ENCODE data around the gene MRGPRF. TPM values are rescaled to one million over a fixed set of nuclear protein-coding genes. Genes with fewer than 3 reads are reported as not detected.
A peak's percentile ranks its signal among the peaks of the same experiment; 100 is the strongest.

MRGPRF gene
- total and polyA plus RNA-seq, 10 donors: 2.2 to 21.2 (median 9.7) TPM

DNA sequence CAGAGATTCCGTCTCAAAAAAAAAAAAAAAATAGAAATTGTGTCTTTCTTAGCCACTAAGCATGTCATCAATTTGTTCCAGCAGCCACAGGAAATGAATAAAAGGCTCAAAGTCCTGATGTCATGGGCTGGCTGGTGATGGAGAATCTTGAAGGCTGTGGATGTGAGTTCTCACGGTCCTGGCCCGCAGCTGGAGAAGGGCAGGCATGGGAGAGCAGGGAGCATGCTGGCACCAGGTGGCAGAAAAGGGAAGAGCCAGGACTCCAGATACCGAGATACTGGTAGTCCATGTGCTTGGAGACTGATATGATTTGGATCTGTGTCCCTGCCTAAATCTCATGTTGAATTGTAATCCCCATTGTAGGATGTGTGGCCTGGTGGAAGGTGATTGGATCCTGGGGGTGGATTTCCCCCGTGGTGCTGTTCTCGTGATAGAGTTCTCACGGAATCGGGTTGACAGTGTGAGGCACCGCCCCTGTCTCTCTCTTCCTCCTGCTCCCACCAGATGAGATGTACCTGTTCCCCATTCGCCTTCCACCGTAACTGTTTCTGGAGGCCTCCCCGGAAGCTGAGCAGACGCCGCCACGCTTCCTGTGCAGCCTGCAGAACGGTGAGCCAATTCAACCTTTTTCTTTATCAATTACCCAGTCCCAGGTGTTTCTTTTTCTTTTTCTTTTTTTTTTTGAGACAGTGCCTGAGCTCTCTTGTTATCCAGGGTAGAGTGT lies 50.4 kb downstream of the MRGPRF start:
- H3K27me3 ChIP-seq (replicated peaks in 1 of 7): peaks cover 0 to 22% (median 0%) of the 10 kb centered on the region in 7 donors
- no peak overlapping the region for H3K27ac ChIP-seq
- DNase-seq: peak; percentile 46
- H3K4me3 ChIP-seq: no peak overlapping the region
- intact Hi-C loops (cut with DNase I; ENCODE audit: low total_unique reads): no loop called here
- 55 to 73% (median 58%) methylated on average over 16 of the region's 16 CpGs for WGBS, 5 donors
- H3K4me1 ChIP-seq: peaks cover 0 to 7% (median 0%) of the 10 kb centered on the region in 6 donors
- H3K9me3 ChIP-seq: peaks cover 0 to 7% (median 0%) of the 10 kb centered on the region in 8 donors
- TF ChIP-seq POLR2AphosphoS5 (IDR thresholded peaks at IDR 0.05): no peak
- no peak for TF ChIP-seq POLR2A (IDR thresholded peaks at IDR 0.05)
- TF ChIP-seq, protein P1, sequence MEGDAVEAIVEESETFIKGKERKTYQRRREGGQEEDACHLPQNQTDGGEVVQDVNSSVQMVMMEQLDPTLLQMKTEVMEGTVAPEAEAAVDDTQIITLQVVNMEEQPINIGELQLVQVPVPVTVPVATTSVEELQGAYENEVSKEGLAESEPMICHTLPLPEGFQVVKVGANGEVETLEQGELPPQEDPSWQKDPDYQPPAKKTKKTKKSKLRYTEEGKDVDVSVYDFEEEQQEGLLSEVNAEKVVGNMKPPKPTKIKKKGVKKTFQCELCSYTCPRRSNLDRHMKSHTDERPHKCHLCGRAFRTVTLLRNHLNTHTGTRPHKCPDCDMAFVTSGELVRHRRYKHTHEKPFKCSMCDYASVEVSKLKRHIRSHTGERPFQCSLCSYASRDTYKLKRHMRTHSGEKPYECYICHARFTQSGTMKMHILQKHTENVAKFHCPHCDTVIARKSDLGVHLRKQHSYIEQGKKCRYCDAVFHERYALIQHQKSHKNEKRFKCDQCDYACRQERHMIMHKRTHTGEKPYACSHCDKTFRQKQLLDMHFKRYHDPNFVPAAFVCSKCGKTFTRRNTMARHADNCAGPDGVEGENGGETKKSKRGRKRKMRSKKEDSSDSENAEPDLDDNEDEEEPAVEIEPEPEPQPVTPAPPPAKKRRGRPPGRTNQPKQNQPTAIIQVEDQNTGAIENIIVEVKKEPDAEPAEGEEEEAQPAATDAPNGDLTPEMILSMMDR (IDR thresholded peaks at IDR 0.05 in 8 of 11, conservative IDR thresholded peaks at IDR 0.05 in 3 of 11): no peak
- no peaks in the 10 kb centered on the region for H3K36me3 ChIP-seq

DNA sequence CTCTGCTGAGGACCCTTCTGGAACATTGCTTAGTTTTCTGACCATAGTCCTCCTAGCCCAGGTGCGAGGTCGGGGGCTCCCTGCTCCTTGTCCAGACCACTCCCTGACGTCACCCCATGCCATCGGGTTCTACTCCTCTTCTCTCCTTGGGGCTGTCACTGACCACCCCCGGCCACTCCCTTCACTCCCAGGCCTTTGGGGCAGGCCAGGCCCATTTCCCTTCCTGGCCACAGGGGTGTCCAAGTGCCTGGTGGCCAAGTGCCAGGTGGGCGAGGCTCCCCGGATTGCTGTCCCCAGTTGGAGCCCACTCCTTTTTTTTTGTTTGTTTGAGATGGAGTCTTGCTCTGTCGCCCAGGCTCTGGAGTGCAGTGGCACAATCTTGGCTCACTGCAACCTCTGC lies 51.8 kb downstream of the MRGPRF start:
- Histone ChIP-seq H3K4me3 (no peak overlapping the region), H3K9me3 (peaks cover 0 to 7% (median 0%) of the 10 kb centered on the region in 8 donors), H3K27ac (no peak overlapping the region), H3K4me1 (peaks cover 0 to 11% (median 1%) of the 10 kb centered on the region in 6 donors), H3K27me3 (replicated peaks in 1 of 7) (peaks cover 0 to 28% (median 0%) of the 10 kb centered on the region in 7 donors), H3K36me3 (no peaks in the 10 kb centered on the region)
- 65 to 84% (median 79%) methylated on average over 8 of the region's 8 CpGs for WGBS, 5 donors
- DNase-seq: peak; percentile 37
- TF ChIP-seq POLR2AphosphoS5 (IDR thresholded peaks at IDR 0.05) (no peak), POLR2A (IDR thresholded peaks at IDR 0.05) (no peak)
- TF ChIP-seq, protein P1 (IDR thresholded peaks at IDR 0.05 in 8 of 11, conservative IDR thresholded peaks at IDR 0.05 in 3 of 11): no peak
- intact Hi-C loops (cut with DNase I; ENCODE audit: low total_unique reads): no loop called here

DNA sequence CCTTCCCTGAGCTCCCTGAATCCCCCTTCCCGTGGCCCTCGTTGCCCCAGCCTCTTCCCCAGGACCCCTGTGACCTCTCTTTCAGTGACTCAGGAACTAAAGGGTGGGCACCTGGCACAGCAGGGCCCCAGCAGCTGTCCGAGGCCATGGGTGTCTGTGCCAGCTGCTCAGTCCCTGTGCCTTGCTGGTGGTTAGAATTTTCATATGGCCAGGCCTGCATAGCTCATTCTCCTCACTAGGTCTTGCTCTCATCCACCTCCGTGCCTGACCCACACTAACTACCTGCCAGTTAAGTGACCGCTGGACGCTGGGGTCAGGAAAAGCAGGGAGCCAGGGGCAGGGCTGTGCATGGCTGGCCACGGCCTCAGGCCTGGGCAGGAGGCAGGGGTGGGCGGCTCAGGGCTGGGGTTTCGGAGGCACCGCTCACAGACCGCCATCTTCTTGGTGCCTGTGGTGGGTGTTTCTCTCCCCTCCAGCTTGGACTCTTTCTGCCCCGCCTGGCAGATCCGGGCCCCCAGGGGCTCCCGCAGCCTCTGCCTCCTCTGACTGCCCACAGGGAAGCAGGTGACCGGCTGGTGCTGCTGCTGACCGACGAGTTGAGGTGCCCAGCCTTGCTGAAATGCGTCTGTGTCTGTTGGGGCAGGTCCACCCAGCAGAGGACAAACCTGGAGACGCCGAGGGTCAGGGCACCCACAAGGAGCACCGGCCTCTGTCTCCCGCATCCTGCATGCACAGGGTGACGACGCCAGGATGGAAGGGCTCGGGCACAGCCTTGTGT lies 52.6 kb downstream of the MRGPRF start:
- Histone ChIP-seq H3K36me3 (no peaks in the 10 kb centered on the region), H3K27me3 (replicated peaks in 1 of 7) (peaks cover 0 to 33% (median 0%) of the 10 kb centered on the region in 7 donors), H3K9me3 (peaks cover 0 to 7% (median 0%) of the 10 kb centered on the region in 8 donors), H3K4me3 (no peak overlapping the region), H3K27ac (no peak overlapping the region), H3K4me1 (peaks cover 2 to 14% (median 5%) of the 10 kb centered on the region in 6 donors)
- WGBS, 5 donors: 85 to 89% (median 86%) methylated on average over 18 to 25 of the region's 25 CpGs
- intact Hi-C loops (cut with DNase I; ENCODE audit: low total_unique reads): no loop called here
- no peak for TF ChIP-seq POLR2A (IDR thresholded peaks at IDR 0.05)
- TF ChIP-seq POLR2AphosphoS5 (IDR thresholded peaks at IDR 0.05): no peak
- TF ChIP-seq, protein P1 (IDR thresholded peaks at IDR 0.05 in 8 of 11, conservative IDR thresholded peaks at IDR 0.05 in 3 of 11): no peak
- peak; percentile 53 for DNase-seq

Measured in spleen (tissue), 11 donors.